Spleen (tissue), 7 donors: ENCODE results near the gene PCSK9.

Experiments used
- CTCF ChIP-seq, 11 experiments: fragments of 200-600 bp in 7 of 11; fragments of 450-650 bp in 4 of 11; sonication (generic) in 4 of 11; IDR thresholded peaks in 8 of 11; conservative IDR thresholded peaks in 3 of 11; 1 replicate in 7 of 11; 2 replicates in 4 of 11; pipeline versions ENCODE4 v1.4.0 to v1.8.0; 2016 to 2021; ENCODE audit warnings: antibody characterized with exemption in 11 of 11, inconsistent platforms in 4 of 11, mild to moderate bottlenecking in 1 of 11
- POLR2AphosphoS5 ChIP-seq, 3 donors: sonication (generic); formaldehyde crosslinking; IDR thresholded peaks; one replicate each; pipeline ENCODE4 v1.5.1; 2017; ENCODE audit warnings: antibody characterized with exemption in 3 of 3
- donor health status: DM: no; HTN: no; CAD: no; lungs with moderate emphysema.
- donor health status: DM: no; HTN: no; CAD: no.
- donor health status: DM: no; HTN: no; CAD: no.

GRCh38 chr1:55078470-55078869, 39.1 kb downstream of the PCSK9 start:
- TF ChIP-seq CTCF (IDR thresholded peaks at IDR 0.05 in 8 of 11, conservative IDR thresholded peaks at IDR 0.05 in 3 of 11) (no peak), POLR2AphosphoS5 (IDR thresholded peaks at IDR 0.05) (no peak)
